Stimulated activated CD8-positive, alpha-beta memory T cell treated with anti-CD3 and anti-CD28 coated beads, Interleukin-12 subunit alpha, Interleukin-12 subunit beta, amount 100 ng/mL, for 1 hour (primary cell): ENCODE measurements around the gene CHMP5.

Source experiments
- DNase-seq: peaks from one replicate; pipeline ENCODE4 v3.0.0-alpha.2; 2020; ENCODE audit warnings: low read depth

CHMP5 gene

GRCh38 chr9:33318225-33318624 is 53.4 kb downstream of the CHMP5 start:
- DNase-seq, result no peak

- DNase-seq, result no peak
These were observed 53.9 kb downstream of the CHMP5 start for GRCh38 chr9:33318781-33319180.

- no peak for DNase-seq
These were observed 55.4 kb downstream of the CHMP5 start for GRCh38 chr9:33320230-33320567.

GRCh38 chr9:33320568-33321261 is 55.9 kb downstream of the CHMP5 start:
- no peak for DNase-seq

- DNase-seq, result no peak
These were observed 64.3 kb downstream of the CHMP5 start for GRCh38 chr9:33329117-33329563.

- no peak for DNase-seq
These were observed 65.1 kb downstream of the CHMP5 start for GRCh38 chr9:33329979-33330378.

GRCh38 chr9:33331377-33331891 is 66.6 kb downstream of the CHMP5 start:
- no peak for DNase-seq
